Stimulated activated CD4-positive, alpha-beta T cell treated with anti-CD3 and anti-CD28 coated beads, Interleukin-4, amount 100 ng/mL, for 24 hours (primary cell): ENCODE measurements around the gene NT5C3A.
"Not testable (repeated sequence)": the region's sequence is repeated elsewhere in the genome, so short reads cannot be mapped to it uniquely, and the experiment has no call there.

Source experiments
- DNase-seq: peaks from one replicate; pipeline ENCODE4 v3.0.0-alpha.2; 2020

Gene NT5C3A

DNA sequence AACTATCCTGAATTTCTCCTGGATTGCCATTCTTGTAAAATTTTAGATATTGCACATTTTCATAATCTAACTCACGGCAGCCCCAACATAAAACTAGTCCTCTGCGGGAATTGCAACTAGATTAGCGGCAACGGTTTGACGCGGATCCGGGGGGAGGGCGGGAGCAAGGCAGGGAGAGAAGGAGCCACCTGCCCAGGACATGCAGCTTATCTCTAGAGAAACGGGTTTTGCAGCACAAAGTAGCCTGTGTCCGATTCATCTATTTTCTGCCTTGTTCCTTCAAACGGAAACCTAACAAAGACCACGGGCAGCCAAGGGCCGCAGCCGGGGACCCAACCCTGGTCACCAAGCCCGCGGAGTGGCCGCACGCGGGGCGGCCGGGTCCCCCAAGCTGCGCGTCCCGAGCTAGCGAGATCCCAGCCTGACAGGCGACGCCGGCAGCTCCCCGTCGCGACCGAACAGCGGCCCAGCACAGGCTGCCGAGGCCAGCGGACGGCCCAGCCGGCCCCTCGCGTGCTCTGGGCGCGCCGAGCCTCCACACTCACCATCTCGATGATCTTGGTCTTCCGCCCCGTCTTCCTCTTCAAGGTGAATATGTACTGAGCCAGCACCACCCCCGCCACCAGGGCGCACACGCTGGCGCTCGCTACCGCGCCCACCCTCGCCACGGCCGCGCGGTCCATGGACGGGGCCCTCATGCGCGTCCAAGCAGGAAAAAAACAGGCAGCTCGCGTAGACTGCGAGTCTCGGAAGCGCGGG, at the start of gene NT5C3A:
Gene NT5C3A, minus strand, starts transcription at position 754 of the 759 bp plus-strand sequence. Its CDS starts 71 bp downstream, at position 683.
- peak; percentile 40 for DNase-seq

- DNase-seq = no peak
These were observed 49.0 kb upstream of the NT5C3A start for GRCh38 chr7:33111614-33112013.

DNA sequence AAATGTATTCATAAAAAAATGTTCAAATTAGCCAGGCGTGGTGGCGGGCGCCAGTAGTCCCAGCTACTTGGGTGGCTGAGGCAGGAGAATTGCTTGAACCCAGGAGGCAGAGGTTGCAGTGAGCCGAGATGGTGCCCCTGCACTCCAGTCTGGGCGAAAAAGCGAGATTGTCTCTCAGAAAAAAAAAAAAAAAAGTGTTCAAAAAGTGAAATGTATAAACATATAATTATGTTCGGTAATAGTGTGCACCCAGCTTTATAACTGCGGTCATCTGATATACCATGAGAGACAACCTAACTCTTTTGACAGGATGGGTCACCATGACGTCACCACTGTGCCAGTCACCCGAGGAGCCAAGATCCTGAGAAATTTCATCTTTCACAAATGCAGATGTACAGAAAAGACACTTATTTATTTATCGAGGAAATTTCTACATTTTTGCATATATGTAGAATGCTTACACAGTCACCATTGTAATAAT, 47.2 kb upstream of the NT5C3A start:
- no peak for DNase-seq

DNA sequence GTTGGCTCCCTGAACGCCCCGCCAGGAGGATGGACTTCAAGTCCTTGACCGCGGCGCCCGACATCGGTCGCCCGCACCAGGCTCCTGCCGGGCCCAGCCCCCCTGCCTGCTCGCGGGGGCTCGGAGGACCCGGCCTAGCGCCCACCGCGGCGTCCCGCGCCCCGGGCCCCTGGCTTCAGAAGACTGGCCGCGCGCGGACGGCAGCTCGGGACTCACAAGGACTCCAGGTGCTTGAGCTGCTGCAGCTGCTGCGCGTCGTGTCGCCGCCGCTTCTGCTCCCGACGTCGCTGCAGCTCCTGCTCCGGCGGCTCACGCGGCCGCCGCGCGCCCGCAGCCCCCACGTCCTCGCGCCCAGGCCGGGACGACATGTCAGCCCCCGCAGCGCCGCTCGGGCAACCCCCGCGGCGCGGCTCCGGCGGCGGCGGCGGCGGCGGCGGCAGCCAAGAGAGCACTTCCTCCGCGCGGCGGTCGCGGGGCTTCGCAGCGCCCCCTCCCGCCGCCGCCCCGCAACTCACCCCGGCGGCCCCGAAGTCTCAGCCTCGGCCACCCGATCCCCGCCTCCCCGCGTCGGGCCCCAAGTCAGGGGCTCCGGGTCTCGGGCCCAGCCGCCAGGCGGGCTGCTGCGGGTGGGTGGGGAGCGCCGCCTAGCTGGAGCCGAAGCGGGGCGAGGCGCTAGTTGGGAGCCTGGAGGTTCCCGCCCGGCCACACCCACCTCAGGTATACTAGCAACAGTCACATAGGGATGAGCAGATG, 46.6 kb upstream of the NT5C3A start, which contains the start of gene RP9:
Gene RP9, minus strand, starts transcription at position 400 of the 753 bp plus-strand sequence. Its CDS starts 32 bp downstream, at position 368.
- DNase-seq = peak; percentile 78

GRCh38 chr7:33108554-33109004, 46.0 kb upstream of the NT5C3A start:
- peak; percentile 23 for DNase-seq

GRCh38 chr7:33107136-33108066, 44.8 kb upstream of the NT5C3A start:
- peak; percentile 20 for DNase-seq

DNA sequence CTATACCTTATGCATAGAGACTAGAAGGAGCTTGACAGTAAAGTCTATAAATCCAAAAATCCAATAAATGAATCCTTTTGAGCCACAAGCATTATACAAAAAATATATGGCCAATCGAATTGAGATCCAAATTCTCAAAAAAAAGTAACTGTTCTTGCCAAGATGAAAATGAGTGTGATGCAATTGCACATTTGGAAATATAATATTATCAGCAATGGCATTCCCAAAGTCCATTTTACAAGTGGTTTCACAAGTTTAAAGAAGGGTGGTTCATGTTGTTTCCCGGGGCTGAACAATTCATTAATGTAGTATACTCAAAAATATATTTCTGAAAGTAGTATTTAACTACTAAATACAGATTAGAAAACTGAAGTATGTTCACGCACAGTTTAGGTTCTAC, 39.3 kb upstream of the NT5C3A start:
- DNase-seq = no peak

- DNase-seq = no peak
These were observed 38.2 kb upstream of the NT5C3A start for GRCh38 chr7:33100770-33101169.

DNA sequence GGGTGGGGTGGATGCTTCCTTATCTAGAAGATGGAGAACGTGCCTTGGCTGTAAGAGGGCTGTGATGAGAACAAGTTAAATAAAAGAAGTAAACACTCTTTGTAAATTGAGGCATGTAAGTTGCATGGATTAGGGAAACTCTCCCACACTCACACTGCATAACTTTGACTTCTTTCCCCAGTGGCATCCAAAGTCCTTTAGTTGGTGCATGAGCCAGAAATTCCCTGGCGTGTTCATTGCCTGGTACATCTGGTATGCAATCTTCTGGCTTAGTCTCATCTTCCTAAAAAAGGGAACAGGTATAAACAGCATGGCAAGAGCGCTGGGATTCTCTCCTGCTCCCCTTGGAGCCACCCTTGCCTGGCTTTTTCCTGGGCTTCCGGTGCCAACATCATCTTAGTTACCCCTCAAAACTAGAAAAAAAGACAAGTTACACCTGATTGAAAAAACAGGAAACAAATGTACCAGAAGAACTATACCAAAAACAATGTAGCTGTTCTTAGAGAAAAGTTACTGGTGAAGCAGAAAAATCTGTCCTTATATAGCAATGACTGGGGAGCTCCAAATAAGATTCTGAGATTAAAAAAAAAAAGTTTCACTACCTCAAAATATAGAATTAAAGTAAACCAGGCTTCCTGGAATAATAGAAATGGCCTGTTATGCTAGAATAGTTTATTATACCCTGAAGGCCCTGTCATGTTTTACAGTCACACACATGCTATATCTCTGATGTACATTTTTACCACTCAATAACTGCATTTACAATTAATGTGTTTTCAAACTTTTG, 36.8 kb upstream of the NT5C3A start:
- DNase-seq = no peak

- not testable (repeated sequence) for DNase-seq
These were observed 32.2 kb upstream of the NT5C3A start for GRCh38 chr7:33094745-33095275.

GRCh38 chr7:33093266-33093665, 30.7 kb upstream of the NT5C3A start:
- no peak for DNase-seq

- no peak for DNase-seq
These were observed 29.1 kb upstream of the NT5C3A start for GRCh38 chr7:33091641-33092191.

- DNase-seq = no peak
These were observed 28.5 kb upstream of the NT5C3A start for GRCh38 chr7:33091111-33091531.

GRCh38 chr7:33089142-33089541, 26.6 kb upstream of the NT5C3A start:
- DNase-seq = no peak

DNA sequence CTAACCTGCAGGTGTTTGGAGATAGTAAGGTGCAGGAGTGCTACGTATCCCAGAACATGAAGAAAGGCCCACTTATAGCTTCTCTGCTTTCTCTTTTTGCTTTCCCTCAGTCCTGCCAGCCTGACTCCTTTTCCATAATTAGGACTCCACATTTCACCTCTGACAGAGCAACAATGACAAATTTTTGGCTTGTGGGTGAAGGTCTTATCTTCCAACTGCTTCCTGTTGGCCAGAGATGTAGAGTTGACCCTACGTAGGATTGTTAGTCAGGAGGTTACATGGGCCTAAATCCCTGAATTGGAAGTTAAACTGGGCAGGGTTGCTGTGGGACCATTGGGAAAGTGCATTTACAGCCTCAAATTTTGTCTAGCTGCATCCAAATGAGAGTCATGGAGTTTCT, 25.3 kb upstream of the NT5C3A start:
- no peak for DNase-seq

- no peak for DNase-seq
These were observed 24.8 kb upstream of the NT5C3A start for GRCh38 chr7:33087356-33087755.

DNA sequence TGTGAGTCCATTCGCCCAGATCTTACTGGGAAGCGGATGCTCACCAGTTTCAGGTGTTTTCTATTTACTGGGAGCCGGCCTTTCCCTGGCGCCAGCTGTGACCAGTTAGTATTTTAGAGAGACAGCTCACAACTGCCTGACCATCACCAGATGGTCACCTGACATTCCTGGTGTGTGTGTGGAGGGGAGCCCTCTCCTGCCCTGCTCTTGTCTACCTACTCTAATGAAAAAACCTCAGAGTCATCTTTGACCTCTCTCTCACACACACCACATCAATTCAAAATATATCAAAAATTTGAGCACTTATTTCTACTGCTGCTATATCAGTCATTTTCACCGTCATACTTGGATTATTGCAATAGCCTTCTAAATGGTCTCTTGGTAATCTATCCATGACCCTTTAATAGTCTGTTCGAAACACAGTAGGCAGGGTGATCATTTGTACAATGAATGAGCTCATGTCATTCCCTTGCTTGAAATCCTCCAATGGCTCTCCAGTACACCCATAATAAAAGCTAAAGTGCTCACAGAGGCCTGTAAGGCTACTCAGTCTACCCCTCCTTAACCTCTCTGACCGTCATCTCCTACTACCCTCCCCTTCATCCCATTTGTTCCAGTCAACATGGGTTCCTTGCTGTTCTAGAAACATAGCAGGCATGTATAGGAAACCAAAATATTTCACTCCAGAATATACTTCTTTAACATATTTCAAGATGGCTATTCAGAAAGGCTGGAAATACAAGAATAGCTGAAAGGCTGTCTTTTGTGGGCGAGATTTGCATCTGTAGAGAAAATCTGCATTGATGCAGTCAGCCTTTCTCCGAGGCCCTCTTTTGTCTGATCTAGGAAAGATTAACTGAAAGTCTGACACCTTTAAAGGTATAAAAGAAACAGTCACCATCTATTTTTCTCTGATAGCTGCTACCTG, 17.5 kb upstream of the NT5C3A start:
- DNase-seq = no peak

DNA sequence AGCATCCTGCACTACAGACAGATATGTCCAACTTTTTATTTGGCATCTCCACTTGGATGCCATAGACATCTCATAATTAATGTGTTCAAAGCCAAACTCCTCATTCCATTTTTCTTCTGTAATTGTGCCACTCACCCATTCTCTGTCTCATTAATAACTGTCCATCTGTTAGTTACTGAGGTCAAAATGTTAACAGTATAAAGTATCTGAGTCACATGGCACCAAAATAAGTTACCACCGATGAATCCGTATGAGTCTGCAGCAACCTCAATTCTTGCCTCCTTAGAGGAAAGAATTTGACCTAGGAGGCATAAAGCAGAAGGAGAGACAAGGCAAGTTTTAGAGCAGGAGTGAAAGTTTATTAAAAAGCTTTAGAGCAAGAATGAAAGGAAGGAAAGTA, 16.5 kb upstream of the NT5C3A start:
- DNase-seq = no peak

DNA sequence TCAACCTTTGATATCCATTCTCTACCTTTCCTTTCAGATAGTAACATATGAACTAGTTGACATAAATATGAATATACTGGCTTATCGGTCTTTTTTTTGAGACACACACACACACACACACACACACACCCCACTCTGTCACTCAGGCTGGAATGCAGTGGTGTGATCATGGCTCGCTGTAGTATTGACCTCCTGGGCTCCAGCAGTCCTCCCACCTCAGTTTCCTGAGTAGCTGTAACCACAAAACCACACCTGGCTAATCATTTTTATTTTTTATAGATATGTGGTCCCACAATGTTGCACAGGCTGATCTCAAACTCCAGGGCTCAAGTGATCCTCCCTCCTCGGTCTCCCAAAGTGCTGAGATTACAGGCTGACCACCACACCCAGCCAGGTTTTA, 14.2 kb upstream of the NT5C3A start:
- no peak for DNase-seq
